ENCODE results near the gene PRR36. TPM values are rescaled to one million over a fixed set of nuclear protein-coding genes. Genes with fewer than 3 reads are reported as not detected.

PRR36 gene
- total RNA-seq, 4 donors from 2014 or later, result 0.35 to 0.85 TPM; not detected in 2

DNA sequence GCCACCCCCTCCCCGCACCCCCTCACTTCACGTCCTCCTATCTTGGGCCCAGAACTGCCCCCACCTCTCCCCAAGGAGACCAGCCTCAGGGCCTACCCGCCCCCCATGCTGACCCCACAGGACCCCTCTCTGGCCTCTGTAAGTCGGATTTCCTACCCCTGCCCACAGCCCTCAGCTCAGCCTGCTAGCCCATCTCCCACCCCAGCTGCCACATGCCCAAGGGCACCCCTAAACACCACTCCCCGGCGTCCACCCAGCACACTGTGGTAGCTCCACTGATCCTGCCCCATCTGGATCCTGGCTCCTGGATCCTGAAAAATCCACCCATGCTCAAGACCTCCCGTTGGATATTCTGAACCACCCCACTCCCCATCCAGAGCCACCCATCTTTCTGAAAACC lies 43.4 kb downstream of the PRR36 start:
- TF ChIP-seq, protein P1, sequence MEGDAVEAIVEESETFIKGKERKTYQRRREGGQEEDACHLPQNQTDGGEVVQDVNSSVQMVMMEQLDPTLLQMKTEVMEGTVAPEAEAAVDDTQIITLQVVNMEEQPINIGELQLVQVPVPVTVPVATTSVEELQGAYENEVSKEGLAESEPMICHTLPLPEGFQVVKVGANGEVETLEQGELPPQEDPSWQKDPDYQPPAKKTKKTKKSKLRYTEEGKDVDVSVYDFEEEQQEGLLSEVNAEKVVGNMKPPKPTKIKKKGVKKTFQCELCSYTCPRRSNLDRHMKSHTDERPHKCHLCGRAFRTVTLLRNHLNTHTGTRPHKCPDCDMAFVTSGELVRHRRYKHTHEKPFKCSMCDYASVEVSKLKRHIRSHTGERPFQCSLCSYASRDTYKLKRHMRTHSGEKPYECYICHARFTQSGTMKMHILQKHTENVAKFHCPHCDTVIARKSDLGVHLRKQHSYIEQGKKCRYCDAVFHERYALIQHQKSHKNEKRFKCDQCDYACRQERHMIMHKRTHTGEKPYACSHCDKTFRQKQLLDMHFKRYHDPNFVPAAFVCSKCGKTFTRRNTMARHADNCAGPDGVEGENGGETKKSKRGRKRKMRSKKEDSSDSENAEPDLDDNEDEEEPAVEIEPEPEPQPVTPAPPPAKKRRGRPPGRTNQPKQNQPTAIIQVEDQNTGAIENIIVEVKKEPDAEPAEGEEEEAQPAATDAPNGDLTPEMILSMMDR (IDR thresholded peaks at IDR 0.05), result no peak
- no peak for TF ChIP-seq POLR2A (IDR thresholded peaks at IDR 0.05)
- no peaks in the 10 kb centered on the region for H3K27me3 ChIP-seq
- no peak for DNase-seq
- H3K9me3 ChIP-seq, result no peaks in the 10 kb centered on the region
- H3K4me3 ChIP-seq, result peak overlapping the region; percentile 68 to 90
- H3K27ac ChIP-seq, result no peak overlapping the region
- H3K4me1 ChIP-seq, result no peaks in the 10 kb centered on the region
- intact Hi-C loops (cut with DNase I; ENCODE audit: low total_unique reads), result no loop called here
- H3K36me3 ChIP-seq, result no peaks in the 10 kb centered on the region

GRCh38 chr19:7830272-7830771 lies 43.9 kb downstream of the PRR36 start:
- H3K4me3 ChIP-seq, result peak overlapping the region; percentile 68 to 90
- H3K36me3 ChIP-seq, result no peaks in the 10 kb centered on the region
- intact Hi-C loops (cut with DNase I; ENCODE audit: low total_unique reads), result no loop called here
- H3K27me3 ChIP-seq, result no peaks in the 10 kb centered on the region
- TF ChIP-seq, protein P1 (IDR thresholded peaks at IDR 0.05), result no peak
- no peak for TF ChIP-seq POLR2A (IDR thresholded peaks at IDR 0.05)
- no peaks in the 10 kb centered on the region for H3K9me3 ChIP-seq
- peak; percentile 39 to 44 for DNase-seq
- no peak overlapping the region for H3K27ac ChIP-seq
- H3K4me1 ChIP-seq, result no peaks in the 10 kb centered on the region

GRCh38 chr19:7829561-7830271 lies 44.5 kb downstream of the PRR36 start, which contains the start of gene EVI5L:
Gene EVI5L (plus strand): TSS chr19:7830218. CDS start chr19:7846543, 16,325 bp downstream.
- TF ChIP-seq, protein P1 (IDR thresholded peaks at IDR 0.05), result no peak
- no peak for TF ChIP-seq POLR2A (IDR thresholded peaks at IDR 0.05)
- H3K9me3 ChIP-seq, result no peaks in the 10 kb centered on the region
- H3K4me3 ChIP-seq, result peak within 1 kb of the TSS; percentile 68 to 90
- DNase-seq, result peak; percentile 99
- intact Hi-C loops (cut with DNase I; ENCODE audit: low total_unique reads), result no loop called here
- no peak within 1 kb of the TSS for H3K27ac ChIP-seq
- no peaks in the 10 kb centered on the region for H3K27me3 ChIP-seq
- no peaks in the 10 kb centered on the region for H3K4me1 ChIP-seq
- no peaks in the 10 kb centered on the region for H3K36me3 ChIP-seq

DNA sequence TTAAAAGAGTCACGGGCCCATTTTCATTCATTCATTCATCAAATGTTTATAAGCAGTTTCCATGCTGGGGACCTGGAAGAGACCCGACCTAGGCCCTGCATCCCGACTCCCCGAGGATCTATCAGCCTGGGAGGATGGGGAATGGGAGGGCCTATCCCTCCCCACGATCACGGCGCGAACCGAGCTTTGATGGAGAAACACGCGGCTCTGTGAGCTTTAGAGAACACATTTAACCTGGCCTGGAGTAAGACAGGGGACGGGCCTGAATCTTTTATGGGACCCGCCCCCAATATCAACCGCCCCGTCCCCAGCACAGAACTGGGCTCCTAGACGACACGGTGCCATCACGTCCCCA lies 45.0 kb downstream of the PRR36 start:
- Histone ChIP-seq H3K4me1 (no peaks in the 10 kb centered on the region), H3K27ac (no peak overlapping the region), H3K9me3 (no peaks in the 10 kb centered on the region), H3K4me3 (peak overlapping the region; percentile 4 to 22), H3K27me3 (no peaks in the 10 kb centered on the region), H3K36me3 (no peaks in the 10 kb centered on the region)
- intact Hi-C loops (cut with DNase I; ENCODE audit: low total_unique reads), result no loop called here
- no peak for DNase-seq
- TF ChIP-seq POLR2A (IDR thresholded peaks at IDR 0.05), result no peak
- TF ChIP-seq, protein P1 (IDR thresholded peaks at IDR 0.05), result no peak

- no peak overlapping the region for H3K4me3 ChIP-seq
- intact Hi-C loops (cut with DNase I; ENCODE audit: low total_unique reads), result no loop called here
- DNase-seq, result no peak
- no peaks in the 10 kb centered on the region for H3K27me3 ChIP-seq
- TF ChIP-seq, protein P1 (IDR thresholded peaks at IDR 0.05), result no peak
- no peak for TF ChIP-seq POLR2A (IDR thresholded peaks at IDR 0.05)
- no peaks in the 10 kb centered on the region for H3K4me1 ChIP-seq
- no peaks in the 10 kb centered on the region for H3K36me3 ChIP-seq
- no peaks in the 10 kb centered on the region for H3K9me3 ChIP-seq
- no peak overlapping the region for H3K27ac ChIP-seq
Observed at GRCh38 chr19:7823686-7824301, 50.4 kb downstream of the PRR36 start.

Measured in uterus (tissue), 4 donors.